Islet precursor cell (in vitro differentiated cells): ENCODE measurements around the gene PRDM5.
A peak's percentile ranks its signal among the peaks of the same experiment; 100 is the strongest.

Experiments
- DNase-seq: peaks from one replicate; pipeline ENCODE4 v3.0.0-alpha.2; 2018

PRDM5 gene

DNA sequence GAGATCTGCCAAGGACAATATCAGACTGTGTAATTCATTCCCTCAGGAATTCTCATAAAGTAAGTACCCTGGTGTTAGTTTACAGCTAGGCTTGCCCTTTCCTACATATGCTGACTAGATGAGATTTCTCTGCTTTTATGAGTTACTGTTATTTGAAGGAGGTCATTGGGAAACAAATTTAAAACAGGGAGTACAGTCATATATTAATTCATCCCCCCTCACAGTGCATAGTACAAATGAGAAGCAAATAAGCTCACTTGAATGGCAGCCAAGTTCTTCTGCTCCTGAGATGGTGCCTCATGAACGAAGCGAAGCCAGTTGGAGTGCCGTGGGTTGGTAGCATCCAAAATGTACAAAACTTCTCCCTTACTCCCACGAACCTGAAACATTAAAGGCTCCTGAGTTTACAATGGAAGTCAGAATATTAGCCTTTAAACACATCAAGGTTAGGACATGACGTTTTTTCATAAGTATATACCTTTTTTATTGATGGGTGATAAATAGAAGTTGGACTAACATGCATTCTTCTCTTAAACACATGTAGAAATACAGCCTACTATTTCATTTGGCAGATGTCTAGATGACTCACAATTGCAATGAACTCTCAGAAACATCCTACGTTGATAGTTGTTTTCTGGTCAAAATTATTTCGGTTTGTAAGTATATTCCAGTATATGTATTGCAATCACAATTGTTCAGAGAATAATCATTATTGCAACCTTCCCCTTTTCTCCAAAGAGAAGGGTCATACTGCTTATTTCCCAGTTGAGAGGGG lies 69.2 kb downstream of the PRDM5 start:
- DNase-seq: no peak

DNA sequence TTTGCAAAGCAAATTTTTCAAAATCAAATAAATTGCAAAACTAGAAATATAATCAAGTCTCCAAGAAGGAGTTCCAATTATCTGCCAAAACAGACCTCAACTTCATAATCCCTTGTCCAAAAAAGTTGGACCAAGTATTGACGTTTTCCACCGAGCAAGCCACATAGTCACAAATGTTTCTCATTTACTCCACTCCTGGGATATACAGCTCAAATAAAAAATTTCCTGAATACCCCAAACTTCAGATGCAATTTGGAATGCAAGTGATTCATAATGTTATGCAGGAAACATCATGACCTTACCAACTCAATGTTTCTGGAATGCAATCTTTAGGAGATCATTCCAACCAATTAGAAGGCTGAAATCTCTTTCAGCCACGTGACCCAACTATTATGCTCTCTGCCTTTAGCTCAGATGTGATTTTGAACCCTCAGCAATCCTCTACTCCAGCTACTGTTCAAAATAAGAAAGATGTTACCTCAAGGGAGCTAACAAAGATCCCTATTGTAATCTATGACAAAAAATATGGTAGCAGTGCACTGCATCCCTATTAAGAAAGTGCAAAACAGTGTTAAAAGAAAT lies 72.4 kb downstream of the PRDM5 start:
- no peak for DNase-seq

- DNase-seq: no peak
These were observed 75.4 kb downstream of the PRDM5 start for GRCh38 chr4:120847019-120847582.

DNA sequence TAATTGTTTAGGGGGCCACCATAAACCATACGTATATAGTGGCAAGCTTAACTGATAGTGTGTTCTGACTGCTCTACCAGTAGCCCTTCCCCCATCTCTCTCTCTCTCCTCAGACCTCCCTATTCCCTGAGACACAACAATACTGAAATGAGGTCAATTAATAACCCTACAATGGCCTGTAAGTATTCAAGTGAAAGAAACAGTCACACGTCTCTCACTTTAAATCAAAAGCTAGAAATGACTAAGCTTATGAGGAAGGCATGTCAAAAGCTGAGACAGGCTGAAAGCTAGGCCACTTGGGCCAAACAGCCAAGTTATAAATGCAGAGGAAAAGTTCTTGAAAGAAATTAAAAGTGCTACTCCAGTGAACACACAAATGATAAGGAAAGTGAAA lies 78.0 kb downstream of the PRDM5 start:
- no peak for DNase-seq

DNA sequence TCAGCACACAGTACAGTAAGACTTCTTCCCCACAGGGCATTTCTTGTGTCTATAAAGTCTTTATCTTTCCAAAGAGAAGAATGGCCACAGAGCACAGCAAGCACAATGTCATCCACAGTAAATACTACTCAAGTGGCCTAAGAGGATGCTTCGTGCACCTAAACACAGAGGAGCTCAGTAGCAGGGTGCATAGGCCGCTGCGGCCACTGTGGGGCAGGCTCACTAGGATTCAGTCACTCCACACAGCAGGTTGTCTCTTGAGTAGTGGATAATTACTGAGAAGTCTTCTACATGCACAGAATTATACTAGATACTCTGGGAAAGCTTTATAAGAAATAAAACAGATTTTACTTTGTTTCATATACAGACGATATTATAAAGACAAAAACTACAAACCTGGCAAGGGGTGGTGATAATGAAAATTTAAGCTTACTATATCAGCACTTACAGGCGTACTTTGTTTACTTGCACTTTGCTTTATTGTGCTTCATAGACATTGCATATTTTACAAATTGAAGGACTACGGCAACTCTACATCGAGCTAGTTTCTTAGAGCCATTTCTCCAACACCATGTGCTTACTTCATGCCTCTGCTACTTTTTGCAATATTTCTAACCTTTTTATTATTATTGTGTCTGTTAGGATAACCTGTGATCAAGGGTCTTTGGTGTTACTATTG lies 78.5 kb downstream of the PRDM5 start:
- DNase-seq: peak; percentile 73

GRCh38 chr4:120842031-120842430 lies 80.5 kb downstream of the PRDM5 start:
- no peak for DNase-seq

GRCh38 chr4:120841580-120841979 lies 80.9 kb downstream of the PRDM5 start:
- DNase-seq: no peak

- DNase-seq: no peak
These were observed 82.4 kb downstream of the PRDM5 start for GRCh38 chr4:120839974-120840751.

DNA sequence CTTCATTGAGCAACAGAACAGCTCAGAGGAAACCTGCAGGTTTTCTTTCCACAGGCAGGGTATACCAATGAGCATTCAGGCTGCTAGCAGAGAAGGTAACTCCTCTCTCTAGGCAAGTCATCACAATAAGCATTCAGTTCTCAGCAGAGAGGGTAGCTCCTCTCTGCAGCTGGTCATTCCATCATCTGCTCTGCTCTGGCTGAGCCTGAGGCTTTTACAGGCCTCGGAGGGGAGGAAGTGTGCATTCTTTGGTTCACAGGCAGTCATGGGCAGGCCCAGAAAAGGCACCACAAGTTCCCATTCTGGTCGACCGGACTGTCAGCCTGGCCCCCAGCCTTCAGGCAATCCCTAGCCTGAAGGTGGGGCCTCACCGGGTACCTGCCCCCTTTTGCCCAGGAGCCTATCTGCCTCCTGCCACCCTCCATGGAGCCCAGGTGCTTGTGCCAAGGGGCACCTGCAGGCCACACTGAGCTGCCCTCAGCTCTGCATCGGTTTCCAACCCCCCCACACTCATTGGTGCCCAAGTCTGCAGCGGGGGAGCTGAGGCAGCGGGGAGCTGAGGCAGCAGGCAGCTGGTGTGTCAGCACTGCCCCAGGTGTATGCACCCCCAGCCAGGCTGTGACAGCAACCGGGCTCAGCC lies 83.1 kb downstream of the PRDM5 start:
- peak; percentile 71 for DNase-seq

DNA sequence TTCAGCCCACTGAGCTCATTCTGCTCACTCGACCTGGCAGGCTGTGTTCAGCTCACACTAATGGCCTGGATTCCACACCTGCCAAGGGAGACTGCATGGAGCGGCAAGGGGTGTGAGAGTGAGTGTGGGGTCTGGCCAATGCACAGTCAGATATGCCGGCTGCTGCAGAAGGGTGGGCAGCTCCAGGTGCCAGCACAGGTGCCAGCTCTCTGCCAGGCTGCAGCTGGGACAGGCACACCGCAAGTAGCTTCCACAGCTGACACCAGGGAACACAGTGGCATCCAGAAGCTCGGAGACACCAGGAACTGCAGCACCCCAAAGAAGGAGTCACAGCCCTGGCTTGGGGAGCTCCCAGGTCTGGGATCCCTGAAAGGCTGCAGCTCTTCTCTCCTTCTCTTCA lies 83.7 kb downstream of the PRDM5 start:
- DNase-seq: no peak

DNA sequence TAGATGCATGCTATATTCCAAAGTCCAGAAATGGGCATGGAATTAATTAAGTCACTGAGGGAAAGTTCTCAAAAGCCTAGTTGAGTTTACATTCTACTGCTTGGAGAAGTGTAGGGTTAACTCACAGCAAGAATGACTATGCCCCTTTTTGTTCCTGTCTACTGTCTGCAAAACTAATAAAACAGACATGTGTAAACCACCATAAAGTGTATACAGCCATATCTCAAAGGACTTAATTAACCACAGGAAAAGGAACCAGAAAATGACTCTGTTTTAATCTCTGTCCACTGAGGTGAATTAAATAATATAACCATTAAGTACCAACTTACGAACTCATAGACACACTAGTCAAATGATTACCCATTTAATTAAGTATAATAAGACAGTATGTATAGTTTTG lies 84.9 kb downstream of the PRDM5 start:
- no peak for DNase-seq

- DNase-seq: no peak
These were observed 87.2 kb downstream of the PRDM5 start for GRCh38 chr4:120835342-120835741.

GRCh38 chr4:120830204-120830603 lies 92.3 kb downstream of the PRDM5 start:
- DNase-seq: no peak

DNA sequence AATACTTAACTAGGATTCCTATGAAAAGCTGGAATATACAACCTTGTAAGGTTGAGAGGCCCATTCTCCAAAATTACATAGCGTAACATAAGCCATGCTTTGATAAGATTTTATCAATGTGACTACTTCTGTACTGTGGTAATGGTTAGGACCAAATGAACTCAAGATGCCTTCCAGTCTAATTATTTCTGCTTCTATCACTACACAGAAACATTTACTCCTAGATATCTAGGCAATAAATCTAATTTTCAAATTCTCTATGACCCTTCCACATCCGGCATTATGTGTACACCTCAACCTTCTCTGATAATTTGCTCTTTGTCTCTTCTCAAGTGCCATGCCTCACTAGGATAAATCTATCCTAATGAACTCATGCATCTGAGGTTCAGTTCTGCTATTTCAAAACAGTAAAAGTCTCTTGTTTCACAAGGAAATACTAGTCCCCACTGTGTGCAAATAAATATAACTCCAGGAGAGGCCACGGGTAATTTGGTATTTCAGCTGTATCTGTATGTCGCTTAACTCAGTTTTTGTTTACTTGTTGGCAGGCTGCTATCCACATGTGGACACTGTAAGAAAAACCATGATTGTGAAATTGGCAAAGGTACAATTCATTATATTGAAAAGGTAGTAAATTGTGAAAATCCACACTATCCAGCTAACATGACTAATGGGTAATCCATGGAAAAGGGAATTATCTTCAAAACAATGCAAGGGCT lies 93.3 kb downstream of the PRDM5 start:
- no peak for DNase-seq

GRCh38 chr4:120826853-120827252 lies 95.7 kb downstream of the PRDM5 start:
- DNase-seq: no peak

DNA sequence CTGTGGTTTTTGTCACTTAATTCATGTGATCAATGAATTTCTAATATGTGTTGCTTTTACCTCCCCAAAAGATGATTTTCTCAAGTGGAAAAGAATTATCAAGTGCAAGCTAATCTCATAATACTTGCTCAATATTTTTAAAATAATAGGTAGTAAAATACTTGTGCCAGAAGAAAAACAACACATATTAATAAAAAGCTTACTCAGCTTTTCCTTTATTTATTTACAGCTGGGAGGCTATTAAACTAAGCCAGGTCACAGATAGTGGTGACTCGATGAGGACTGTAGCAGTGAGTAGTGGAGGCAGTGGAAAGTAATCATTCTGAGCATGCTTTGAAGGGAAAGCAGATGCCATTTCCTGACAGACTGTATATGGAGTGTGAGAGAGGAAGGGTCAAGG lies 96.1 kb downstream of the PRDM5 start:
- no peak for DNase-seq

GRCh38 chr4:120824946-120825345 lies 97.6 kb downstream of the PRDM5 start:
- no peak for DNase-seq

DNA sequence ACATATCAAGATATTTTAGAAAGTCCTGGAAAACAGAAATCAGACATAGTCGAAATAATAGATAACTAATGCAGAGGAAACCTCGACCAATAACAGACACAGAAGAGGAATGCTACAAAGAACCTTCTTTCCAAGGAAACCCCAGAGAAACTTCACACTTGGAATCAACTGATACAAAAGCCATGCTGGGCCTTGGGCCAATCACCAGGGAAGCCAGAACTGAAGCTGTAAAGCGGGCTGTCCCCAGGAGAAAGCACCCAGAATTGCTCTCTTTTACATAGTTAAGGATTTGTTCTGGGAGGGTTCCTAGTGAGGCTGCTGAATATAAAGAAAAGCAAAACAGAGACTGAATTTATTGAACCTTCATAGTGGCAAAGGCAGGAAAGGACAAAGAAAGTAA lies 100.5 kb downstream of the PRDM5 start:
- no peak for DNase-seq

GRCh38 chr4:120821029-120821428 lies 101.5 kb downstream of the PRDM5 start:
- no peak for DNase-seq

DNA sequence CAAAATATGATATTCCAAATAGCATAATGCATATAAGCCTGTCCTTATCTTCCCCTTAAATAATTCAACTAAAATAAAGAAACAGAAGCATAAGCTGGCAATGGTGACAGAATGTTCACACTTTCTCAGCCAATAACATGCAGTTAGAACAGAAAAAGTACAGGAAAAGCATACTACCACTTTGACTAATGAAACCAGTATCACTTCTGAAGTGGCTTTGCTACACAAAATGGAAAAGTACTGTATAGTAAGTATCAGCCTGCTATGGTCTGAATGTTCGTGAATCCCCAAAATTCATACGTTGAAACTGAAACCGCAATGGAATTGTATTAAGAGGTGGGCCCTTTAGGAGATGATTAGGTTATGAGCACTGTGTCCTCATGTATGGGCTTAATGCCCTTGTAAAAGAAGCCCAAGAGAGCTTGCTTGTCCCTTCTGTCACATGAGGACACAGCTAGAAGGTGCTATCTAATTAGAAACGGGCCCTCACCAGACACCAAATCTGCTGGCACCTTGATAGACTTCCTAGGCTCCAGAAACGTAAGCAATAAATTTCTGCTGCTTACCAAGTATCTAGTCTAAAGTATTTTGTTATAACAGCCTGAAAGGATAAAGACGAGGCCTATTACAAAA lies 102.6 kb downstream of the PRDM5 start:
- DNase-seq: no peak

DNA sequence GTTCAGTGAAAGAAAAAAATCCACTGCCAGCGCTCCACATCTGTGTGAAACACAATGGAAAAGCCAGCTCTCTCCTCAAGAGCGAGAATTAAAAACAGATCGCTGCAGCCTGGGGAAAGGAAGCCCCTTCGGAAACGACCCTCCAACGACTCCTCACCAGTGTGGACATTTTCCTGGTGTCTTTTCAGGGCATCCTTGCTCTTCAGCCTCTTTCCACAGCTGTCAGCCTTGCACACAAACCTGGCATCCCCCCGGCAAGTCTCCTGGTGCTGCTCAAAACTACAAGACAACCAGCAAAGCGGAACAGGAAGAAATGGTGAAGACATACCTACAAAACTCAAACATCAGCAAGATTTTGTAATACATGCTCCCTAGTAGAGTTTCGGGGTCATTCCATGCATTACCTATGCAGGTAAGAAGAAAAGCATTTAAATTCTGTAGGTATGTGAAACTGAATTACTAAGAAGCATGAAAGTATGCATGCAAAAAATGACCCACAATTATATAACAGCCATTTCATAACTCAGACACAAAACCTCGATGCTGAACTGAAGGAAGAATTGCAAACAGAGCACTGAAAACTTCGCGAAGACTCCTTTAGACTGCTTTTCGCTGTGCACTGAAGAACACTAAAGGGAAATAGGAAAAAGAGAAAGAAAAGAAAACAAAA lies 106.1 kb downstream of the PRDM5 start:
- no peak for DNase-seq
